DND-41 (cell line): ENCODE data around the gene NCK1.

Experiments used
- ATAC-seq: fragments of 200-7000 bp; cut with Tn5 transposase; 3 replicates; pipeline ENCODE4 v1.9.1; 2021; ENCODE audit warnings: low read depth; ENCODE audit not compliant: insufficient read depth
- DNase-seq: peaks from one replicate; pipeline ENCODE4 v3.0.0-alpha.2; 2020
- H2AFZ ChIP-seq: 2 replicates; pipeline ENCODE4 v1.6.0; 2012; ENCODE audit warnings: low read depth, low read length
- H3K27ac ChIP-seq: 2 replicates; pipeline ENCODE4 v1.5.1; 2012; ENCODE audit warnings: low read length, inconsistent platforms
- H3K27me3 ChIP-seq: fragments of 200-600 bp; sonication (generic); 2 replicates; pipeline ENCODE4 v1.6.0; 2012; ENCODE audit warnings: low read length, mild to moderate bottlenecking, inconsistent platforms; ENCODE audit not compliant: insufficient read depth, poor library complexity
- H3K36me3 ChIP-seq: 2 replicates; pipeline ENCODE4 v1.5.1; 2012; ENCODE audit warnings: low read length, inconsistent platforms; ENCODE audit not compliant: insufficient read depth
- H3K4me1 ChIP-seq: 2 replicates; pipeline ENCODE4 v1.5.1; 2012; ENCODE audit warnings: mild to moderate bottlenecking, low read length; ENCODE audit not compliant: insufficient read depth
- H3K4me2 ChIP-seq: 2 replicates; pipeline ENCODE4 v1.6.0; 2012; ENCODE audit warnings: mild to moderate bottlenecking, moderate library complexity, low read length, inconsistent platforms; ENCODE audit not compliant: insufficient read depth
- H3K4me3 ChIP-seq, 2 experiments: fragments of 200-600 bp in 1 of 2; shearing (Covaris generic) in 1 of 2; 2 replicates each; pipeline ENCODE4 v1.5.1; 2012 to 2016; ENCODE audit warnings: inconsistent platforms in 2 of 2, low read length in 2 of 2, mild to moderate bottlenecking in 2 of 2, low read depth in 1 of 2, moderate library complexity in 1 of 2
- H3K79me2 ChIP-seq: 2 replicates; pipeline ENCODE4 v1.6.0; 2012; ENCODE audit warnings: low read length, inconsistent platforms; ENCODE audit not compliant: insufficient read depth
- H3K9ac ChIP-seq: 2 replicates; pipeline ENCODE4 v1.6.0; 2012; ENCODE audit warnings: low read depth, mild to moderate bottlenecking, inconsistent platforms, low read length, moderate library complexity
- H3K9me3 ChIP-seq: 2 replicates; pipeline ENCODE4 v1.5.1; 2012; ENCODE audit warnings: low read length, moderate library complexity, mild to moderate bottlenecking, inconsistent platforms; ENCODE audit not compliant: insufficient read depth, severe bottlenecking
- H4K20me1 ChIP-seq: 2 replicates; pipeline ENCODE4 v1.6.0; 2012; ENCODE audit warnings: low read length; ENCODE audit not compliant: insufficient read depth
- EZH2 ChIP-seq: IDR thresholded peaks from 3 replicates; pipeline ENCODE4 v1.6.1; 2012; ENCODE audit warnings: borderline replicate concordance, low read depth, mild to moderate bottlenecking, moderate library complexity, low read length, inconsistent platforms; ENCODE audit not compliant: severe bottlenecking
- TF ChIP-seq, protein P1 (sequence below): IDR thresholded peaks from 2 replicates; pipeline ENCODE4 v1.5.1; 2012; ENCODE audit warnings: borderline replicate concordance, low read length, moderate library complexity, mild to moderate bottlenecking; ENCODE audit not compliant: poor library complexity, severe bottlenecking; ENCODE audit errors: extremely low read depth

Gene NCK1

GRCh38 chr3:136952292-136952691, 90.3 kb downstream of the NCK1 start:
- no peak for ATAC-seq
- Histone ChIP-seq H3K27ac (no peak overlapping the region), H3K4me2 (no peak overlapping the region), H3K36me3 (peaks cover 10% of the 10 kb centered on the region; the same call in 1 of the 2 replicates), H4K20me1 (no peaks in the 10 kb centered on the region), H3K4me1 (no peaks in the 10 kb centered on the region), H3K9me3 (no peaks in the 10 kb centered on the region), H2AFZ (no peak overlapping the region), H3K4me3 (no peak overlapping the region), H3K27me3 (no peaks in the 10 kb centered on the region), H3K79me2 (no peaks in the 10 kb centered on the region), H3K9ac (no peak overlapping the region)
- TF ChIP-seq EZH2: no peak
- TF ChIP-seq, protein P1, sequence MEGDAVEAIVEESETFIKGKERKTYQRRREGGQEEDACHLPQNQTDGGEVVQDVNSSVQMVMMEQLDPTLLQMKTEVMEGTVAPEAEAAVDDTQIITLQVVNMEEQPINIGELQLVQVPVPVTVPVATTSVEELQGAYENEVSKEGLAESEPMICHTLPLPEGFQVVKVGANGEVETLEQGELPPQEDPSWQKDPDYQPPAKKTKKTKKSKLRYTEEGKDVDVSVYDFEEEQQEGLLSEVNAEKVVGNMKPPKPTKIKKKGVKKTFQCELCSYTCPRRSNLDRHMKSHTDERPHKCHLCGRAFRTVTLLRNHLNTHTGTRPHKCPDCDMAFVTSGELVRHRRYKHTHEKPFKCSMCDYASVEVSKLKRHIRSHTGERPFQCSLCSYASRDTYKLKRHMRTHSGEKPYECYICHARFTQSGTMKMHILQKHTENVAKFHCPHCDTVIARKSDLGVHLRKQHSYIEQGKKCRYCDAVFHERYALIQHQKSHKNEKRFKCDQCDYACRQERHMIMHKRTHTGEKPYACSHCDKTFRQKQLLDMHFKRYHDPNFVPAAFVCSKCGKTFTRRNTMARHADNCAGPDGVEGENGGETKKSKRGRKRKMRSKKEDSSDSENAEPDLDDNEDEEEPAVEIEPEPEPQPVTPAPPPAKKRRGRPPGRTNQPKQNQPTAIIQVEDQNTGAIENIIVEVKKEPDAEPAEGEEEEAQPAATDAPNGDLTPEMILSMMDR: no peak
- DNase-seq: no peak

GRCh38 chr3:136954251-136954650, 92.2 kb downstream of the NCK1 start:
- DNase-seq (no peak), ATAC-seq (no peak)
- no peaks in the 10 kb centered on the region for H4K20me1 ChIP-seq
- H3K27ac ChIP-seq: no peak overlapping the region
- no peaks in the 10 kb centered on the region for H3K4me1 ChIP-seq
- no peak for TF ChIP-seq EZH2
- TF ChIP-seq, protein P1: no peak
- no peaks in the 10 kb centered on the region for H3K9me3 ChIP-seq
- no peaks in the 10 kb centered on the region for H3K79me2 ChIP-seq
- H3K4me2 ChIP-seq: no peak overlapping the region
- no peak overlapping the region for H3K9ac ChIP-seq
- H3K4me3 ChIP-seq: no peak overlapping the region
- H2AFZ ChIP-seq: no peak overlapping the region
- H3K36me3 ChIP-seq: peaks cover 7% of the 10 kb centered on the region; the same call in 1 of the 2 replicates
- H3K27me3 ChIP-seq: no peaks in the 10 kb centered on the region

DNA sequence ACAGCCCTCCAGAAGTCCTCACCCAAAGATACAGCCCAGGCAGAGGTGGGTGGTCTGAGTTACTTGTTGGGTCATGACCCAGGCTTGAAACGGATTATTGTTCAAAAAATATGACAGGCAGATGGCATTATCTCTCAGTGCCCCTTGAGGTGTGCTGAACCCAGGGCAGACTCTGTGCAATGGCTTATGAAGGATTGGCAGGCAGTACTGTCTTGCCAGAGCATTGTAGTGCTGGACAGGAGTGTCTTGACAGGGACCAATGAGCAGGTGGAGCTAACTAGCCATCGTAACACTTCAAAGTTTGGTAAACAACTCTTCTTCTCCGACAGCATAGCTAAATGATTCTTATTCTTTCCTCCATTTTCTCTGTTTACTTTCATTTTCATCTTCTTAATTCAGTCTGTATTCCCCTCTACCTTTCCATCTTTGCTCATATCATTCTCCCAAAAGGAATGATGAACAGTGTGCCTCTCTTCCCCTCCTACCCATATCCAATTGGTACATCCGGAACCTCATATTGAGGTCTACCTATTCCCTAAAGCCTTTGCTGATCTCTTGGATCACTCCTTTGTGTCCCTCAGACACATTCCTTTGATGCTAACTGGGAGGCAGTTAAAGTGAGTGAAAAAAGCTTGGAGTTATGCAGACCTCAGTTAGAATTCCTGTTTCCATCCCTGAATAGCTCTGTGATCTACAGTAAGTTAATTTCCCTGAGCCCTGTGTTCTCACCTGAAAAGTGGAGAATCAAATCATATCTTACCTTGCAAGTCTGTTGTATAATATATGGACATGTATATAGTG, 93.2 kb downstream of the NCK1 start:
- ATAC-seq (no peak), DNase-seq (no peak)
- Histone ChIP-seq H2AFZ (no peak overlapping the region), H3K4me2 (no peak overlapping the region), H3K27me3 (no peaks in the 10 kb centered on the region), H4K20me1 (no peaks in the 10 kb centered on the region), H3K9ac (no peak overlapping the region), H3K9me3 (no peaks in the 10 kb centered on the region), H3K27ac (no peak overlapping the region), H3K36me3 (peaks cover 7% of the 10 kb centered on the region; the same call in 1 of the 2 replicates), H3K4me3 (no peak overlapping the region), H3K4me1 (no peaks in the 10 kb centered on the region), H3K79me2 (no peaks in the 10 kb centered on the region)
- no peak for TF ChIP-seq EZH2
- TF ChIP-seq, protein P1: no peak
